AG04450 (cell line): ENCODE results near the gene COA5. TPM values are rescaled to one million over a fixed set of nuclear protein-coding genes. Genes with fewer than 3 reads are reported as not detected.

ENCODE experiments used
- CTCF ChIA-PET: fragments of 300-600, 350-600 bp; formaldehyde crosslinking; extraction: SDS; loops from one replicate; lab custom pipeline; 2022; ENCODE audit warnings: antibody characterized with exemption, inconsistent platforms; lab: Charles Lee
- POLR2A ChIA-PET: fragments of 350-600 bp; formaldehyde crosslinking; extraction: SDS; loops from one replicate; lab custom pipeline; 2021; ENCODE audit warnings: antibody characterized with exemption, inconsistent platforms; lab: Yijun Ruan, JAX
- DNase-seq: peaks from one replicate; pipeline ENCODE4 v3.0.0-alpha.2; 2011; ENCODE audit warnings: low read depth, low spot score
- H3K27ac ChIP-seq: one replicate; pipeline ENCODE4 v1.5.1; 2012; ENCODE audit warnings: low read depth, low read length, control low read depth
- H3K27me3 ChIP-seq: one replicate; pipeline ENCODE4 v1.6.0; 2012; ENCODE audit warnings: low read length; ENCODE audit not compliant: control insufficient read depth, insufficient read depth
- H3K4me3 ChIP-seq: 2 replicates; pipeline ENCODE4 v1.5.1; 2011; ENCODE audit warnings: mild to moderate bottlenecking, low read depth, low read length, control low read depth
- H3K9me3 ChIP-seq: 2 replicates; pipeline ENCODE4 v1.5.1; 2012; ENCODE audit warnings: low read length; ENCODE audit not compliant: control insufficient read depth, insufficient read depth
- CTCF ChIP-seq: IDR thresholded peaks from 2 replicates; pipeline ENCODE4 v1.5.1; 2011; ENCODE audit warnings: low read depth, low read length, control low read depth, inconsistent platforms
- polyA plus RNA-seq: library from polyadenylated mRNA; depleted of rRNA; stranded (reverse); fragments of >200 nt; gene quantifications from 2 replicates; pipeline ENCODE4 v1.2.3, GENCODE V29; 2011

Gene COA5
- polyA plus RNA-seq, 1 experiment, result 27.4 TPM

GRCh38 chr2:98576666-98577312 is 31.5 kb downstream of the COA5 start:
- Histone ChIP-seq H3K9me3 (no peaks in the 10 kb centered on the region; the same call in 1 of the 2 replicates), H3K27ac (no peak overlapping the region), H3K27me3 (no peaks in the 10 kb centered on the region), H3K4me3 (no peak overlapping the region)
- ChIA-PET CTCF (no interaction called here), POLR2A (no interaction called here)
- no peak for DNase-seq
- TF ChIP-seq CTCF, result no peak

GRCh38 chr2:98573426-98573825 is 34.9 kb downstream of the COA5 start:
- CTCF ChIA-PET, result interaction anchor here (0.8 kb wide), 1 partner anchor 161 kb away, joined by 3 read pairs; no protein-coding TSS in a partner anchor
- DNase-seq, result no peak
- no peak for TF ChIP-seq CTCF
- POLR2A ChIA-PET, result no interaction called here
- H3K27ac ChIP-seq, result no peak overlapping the region
- H3K4me3 ChIP-seq, result no peak overlapping the region
- H3K9me3 ChIP-seq, result no peaks in the 10 kb centered on the region; the same call in 1 of the 2 replicates
- no peaks in the 10 kb centered on the region for H3K27me3 ChIP-seq

- TF ChIP-seq CTCF, result no peak
- no peak overlapping the region for H3K27ac ChIP-seq
- no peaks in the 10 kb centered on the region; the same call in 1 of the 2 replicates for H3K9me3 ChIP-seq
- H3K27me3 ChIP-seq, result no peaks in the 10 kb centered on the region
- DNase-seq, result no peak
- POLR2A ChIA-PET, result no interaction called here
- no peak overlapping the region for H3K4me3 ChIP-seq
- CTCF ChIA-PET, result no interaction called here
Measured at GRCh38 chr2:98572676-98573075, 35.6 kb downstream of the COA5 start.

DNA sequence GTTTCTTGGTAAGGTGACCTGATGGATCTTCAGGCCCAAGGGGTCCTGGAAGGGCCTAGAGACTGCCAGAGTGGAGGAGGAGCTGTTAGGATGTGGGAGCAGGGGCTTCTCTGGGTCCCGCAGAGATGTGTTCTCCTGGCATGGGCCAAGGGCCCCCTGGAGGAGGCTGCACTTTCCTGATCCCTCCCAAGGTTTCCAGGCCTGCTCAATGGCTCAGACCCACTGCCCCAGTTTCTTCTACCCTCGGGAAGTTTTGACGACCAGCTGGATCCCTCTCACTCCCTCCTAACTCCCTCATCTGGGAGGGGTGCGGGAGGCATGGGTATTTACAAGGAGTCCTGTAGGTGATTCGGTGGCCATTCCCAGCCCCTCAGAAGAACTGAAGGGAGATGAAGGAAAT is 36.1 kb downstream of the COA5 start:
- no peak for DNase-seq
- no peak overlapping the region for H3K27ac ChIP-seq
- CTCF ChIA-PET, result no interaction called here
- H3K4me3 ChIP-seq, result no peak overlapping the region
- no peaks in the 10 kb centered on the region; the same call in 1 of the 2 replicates for H3K9me3 ChIP-seq
- POLR2A ChIA-PET, result no interaction called here
- no peaks in the 10 kb centered on the region for H3K27me3 ChIP-seq
- no peak for TF ChIP-seq CTCF

GRCh38 chr2:98571796-98572195 is 36.5 kb downstream of the COA5 start:
- Histone ChIP-seq H3K4me3 (no peak overlapping the region), H3K9me3 (no peaks in the 10 kb centered on the region; the same call in 1 of the 2 replicates), H3K27ac (no peak overlapping the region), H3K27me3 (no peaks in the 10 kb centered on the region)
- CTCF ChIA-PET, result no interaction called here
- POLR2A ChIA-PET, result no interaction called here
- TF ChIP-seq CTCF, result no peak
- DNase-seq, result no peak
